Duodenal mucosa (tissue), 2 donors: ENCODE data around the gene EAF1.
"Not testable (repeated sequence)": the region's sequence is repeated elsewhere in the genome, so short reads cannot be mapped to it uniquely, and the experiment has no call there.

Experiments used
- H3K27ac ChIP-seq: one replicate; pipeline ENCODE4 v1.7.0; 2013; ENCODE audit warnings: low read depth, low read length
- H3K27me3 ChIP-seq, 2 donors: one replicate each; pipeline ENCODE4 v1.7.0; 2013; ENCODE audit warnings: low read length in 2 of 2, control low read depth in 1 of 2; ENCODE audit not compliant: insufficient read depth in 2 of 2, control insufficient read depth in 1 of 2
- H3K36me3 ChIP-seq, 2 donors: one replicate each; pipeline ENCODE4 v1.7.0; 2013; ENCODE audit warnings: low read length in 2 of 2, control low read depth in 1 of 2; ENCODE audit not compliant: insufficient read depth in 2 of 2, control insufficient read depth in 1 of 2
- H3K4me1 ChIP-seq, 2 donors: one replicate each; pipeline ENCODE4 v1.7.0; 2013; ENCODE audit warnings: low read length in 2 of 2, control low read depth in 1 of 2; ENCODE audit not compliant: insufficient read depth in 2 of 2, control insufficient read depth in 1 of 2
- H3K4me3 ChIP-seq, 2 donors: one replicate each; pipeline ENCODE4 v1.7.0; 2013; ENCODE audit warnings: low read length in 2 of 2, low read depth in 1 of 2
- H3K9ac ChIP-seq, 2 donors: one replicate each; pipeline ENCODE4 v1.7.0; 2013; ENCODE audit warnings: low read length in 2 of 2, low read depth in 1 of 2
- H3K9me3 ChIP-seq, 2 donors: one replicate each; pipeline ENCODE4 v1.7.0; 2013; ENCODE audit warnings: low read length in 2 of 2, control low read depth in 1 of 2; ENCODE audit not compliant: control insufficient read depth in 1 of 2

Gene EAF1

DNA sequence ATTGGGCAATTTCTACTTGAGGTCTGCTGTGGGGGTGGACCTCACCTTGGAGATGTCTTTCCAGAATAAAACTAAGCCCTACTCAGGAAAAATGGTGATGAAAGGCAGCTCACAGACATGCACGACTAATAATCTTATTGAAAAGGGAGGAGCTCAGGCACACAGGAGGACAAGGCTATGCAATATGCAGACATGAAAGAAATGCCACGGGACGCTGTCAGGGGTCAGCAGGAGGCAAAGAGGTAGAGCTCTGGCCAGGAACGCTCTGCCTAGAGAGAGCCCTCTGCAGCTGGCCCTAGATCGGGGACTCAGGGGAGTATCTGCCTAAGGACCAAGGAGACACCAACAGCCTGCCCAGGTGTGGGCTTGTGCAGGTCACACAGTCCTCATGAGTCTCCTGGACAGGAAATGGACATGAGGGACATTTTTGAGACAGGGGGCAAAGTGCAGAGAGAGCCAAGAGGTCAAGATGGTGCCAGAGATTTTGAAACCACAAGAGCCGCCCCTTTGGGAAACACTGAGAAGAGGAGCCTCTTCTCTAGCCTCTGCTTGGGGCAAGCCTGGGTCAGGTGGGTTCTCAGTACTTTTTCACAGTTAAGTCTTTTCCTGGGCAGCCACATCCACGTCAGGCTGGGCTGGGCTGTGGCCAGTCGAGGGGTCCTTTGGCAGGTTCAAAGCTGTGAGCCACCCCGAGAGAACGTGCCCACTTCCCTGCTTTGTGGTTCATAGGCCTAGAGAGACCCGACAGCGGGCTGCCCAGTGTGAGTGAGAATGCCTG, 23.2 kb downstream of the EAF1 start:
- H3K36me3 ChIP-seq = peaks cover 0 to 8% of the 10 kb centered on the region in 2 donors
- H3K4me3 ChIP-seq = no peak overlapping the region
- H3K27ac ChIP-seq = no peak overlapping the region
- H3K9ac ChIP-seq = no peak overlapping the region
- no peaks in the 10 kb centered on the region for H3K4me1 ChIP-seq
- H3K9me3 ChIP-seq = no peaks in the 10 kb centered on the region
- no peaks in the 10 kb centered on the region for H3K27me3 ChIP-seq

DNA sequence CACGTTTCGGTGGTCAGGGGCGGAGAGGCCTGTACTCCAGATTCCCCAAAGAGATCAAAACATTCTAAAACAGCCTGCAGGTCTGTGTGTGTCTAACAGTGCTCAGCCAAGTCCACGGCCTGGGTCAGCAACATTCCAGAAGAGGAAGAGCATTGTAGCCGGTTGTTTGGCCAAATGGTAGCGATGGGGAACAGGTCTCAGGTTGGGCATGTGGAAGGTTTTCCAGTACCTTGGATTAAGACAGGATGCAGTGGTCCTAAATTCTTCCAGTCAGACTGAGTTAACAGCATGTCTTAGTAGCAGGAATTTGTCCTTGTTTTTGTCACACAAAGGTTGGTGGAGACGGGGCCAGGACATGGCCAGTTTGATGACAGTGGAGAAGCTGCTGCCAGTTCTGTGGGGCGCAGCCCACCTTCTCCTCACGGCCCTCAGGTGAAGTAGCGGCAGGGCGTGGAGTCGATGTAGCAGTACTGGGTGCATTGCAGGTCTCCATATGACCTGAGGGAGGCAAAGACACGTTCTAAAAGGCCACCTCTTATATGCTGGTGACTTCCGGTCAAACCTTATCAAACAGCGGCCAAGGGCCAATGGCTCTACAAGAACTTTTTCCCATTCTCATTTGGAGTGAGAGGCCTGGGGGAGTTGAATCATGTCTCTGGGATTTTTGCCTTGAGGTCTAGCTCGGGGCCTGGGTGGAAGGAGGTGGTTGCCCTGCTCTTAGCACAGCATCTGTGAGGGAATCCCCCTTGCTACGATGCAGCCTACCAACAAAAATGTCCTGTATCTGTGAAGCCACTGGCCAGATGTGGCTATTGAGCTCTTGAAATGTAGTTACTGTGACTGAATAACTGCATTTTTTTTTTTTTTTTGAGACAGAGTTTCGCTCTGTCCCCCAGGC, 24.1 kb downstream of the EAF1 start:
- Histone ChIP-seq H3K27me3 (no peaks in the 10 kb centered on the region), H3K4me1 (no peaks in the 10 kb centered on the region), H3K36me3 (peaks cover 0 to 8% of the 10 kb centered on the region in 2 donors), H3K9me3 (no peaks in the 10 kb centered on the region), H3K4me3 (no peak overlapping the region), H3K9ac (no peak overlapping the region), H3K27ac (no peak overlapping the region)

DNA sequence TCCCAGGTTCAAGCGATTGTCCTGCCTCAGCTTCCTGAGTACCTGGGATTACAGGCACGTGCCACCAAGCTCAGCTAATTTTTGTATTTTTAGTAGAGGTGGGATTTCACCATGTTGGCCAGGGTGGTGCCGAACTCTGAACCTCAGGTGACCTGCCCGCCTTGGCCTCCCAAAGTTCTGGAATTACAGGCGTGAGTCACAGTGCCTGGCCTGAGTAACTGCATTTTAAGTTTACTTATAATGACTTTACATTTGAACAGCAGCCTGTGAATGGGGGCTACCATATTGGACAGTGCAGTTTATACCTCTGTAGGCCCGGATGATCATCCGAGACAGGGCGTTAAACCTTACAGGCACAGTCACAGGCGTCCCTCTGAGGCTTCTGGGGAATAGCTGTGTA, 24.8 kb downstream of the EAF1 start:
- Histone ChIP-seq H3K27ac (no peak overlapping the region), H3K27me3 (no peaks in the 10 kb centered on the region), H3K4me3 (no peak overlapping the region), H3K9me3 (no peaks in the 10 kb centered on the region), H3K4me1 (no peaks in the 10 kb centered on the region), H3K36me3 (peaks cover 0 to 8% of the 10 kb centered on the region in 2 donors), H3K9ac (no peak overlapping the region)

DNA sequence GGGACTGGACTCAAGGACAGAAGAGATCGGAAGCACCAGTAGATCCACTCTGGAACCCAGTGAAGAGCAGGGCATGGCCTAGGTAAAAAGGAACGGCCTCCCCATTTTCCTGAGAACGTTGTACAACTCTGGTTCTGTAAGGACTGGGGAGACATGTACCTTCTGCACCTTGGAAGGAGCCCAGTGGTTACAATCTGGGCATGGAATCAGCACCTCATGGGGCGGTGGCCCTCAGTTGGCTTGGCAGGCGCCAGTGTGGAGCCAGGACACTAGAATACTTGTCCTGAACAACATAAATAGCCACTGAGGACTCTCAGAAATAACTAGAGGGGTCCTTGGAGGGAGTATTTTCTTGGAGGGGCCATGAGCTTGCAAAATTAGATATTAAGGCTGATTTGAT, 25.6 kb downstream of the EAF1 start:
- peaks cover 0 to 8% of the 10 kb centered on the region in 2 donors for H3K36me3 ChIP-seq
- H3K4me1 ChIP-seq = no peaks in the 10 kb centered on the region

DNA sequence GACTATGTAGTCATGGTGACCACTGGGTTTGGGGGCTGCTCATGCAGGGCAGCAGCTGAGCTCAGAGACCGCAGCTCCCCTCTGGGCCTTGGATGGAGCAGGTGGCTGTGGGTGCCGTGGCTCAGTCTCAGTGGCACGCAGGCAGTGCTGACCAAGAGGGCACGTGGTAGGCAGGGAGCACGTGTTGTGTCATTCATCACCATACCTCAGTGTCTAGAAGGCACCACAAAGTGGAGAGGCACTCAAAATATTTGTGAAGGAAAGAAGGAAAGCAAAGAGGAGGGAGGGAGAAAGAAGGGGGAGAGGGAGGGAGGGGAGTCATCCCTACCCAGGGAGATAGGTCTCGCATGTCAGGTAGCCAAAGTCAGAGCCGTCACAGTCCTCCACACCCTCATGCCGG, 26.1 kb downstream of the EAF1 start:
- Histone ChIP-seq H3K4me1 (no peaks in the 10 kb centered on the region), H3K9me3 (no peaks in the 10 kb centered on the region), H3K27me3 (no peaks in the 10 kb centered on the region), H3K36me3 (peaks cover 0 to 8% of the 10 kb centered on the region in 2 donors), H3K27ac (no peak overlapping the region), H3K4me3 (no peak overlapping the region), H3K9ac (no peak overlapping the region)

More for the DNA sequence above, 25.6 kb downstream of the EAF1 start:
- Histone ChIP-seq H3K27ac (no peak overlapping the region), H3K4me3 (no peak overlapping the region), H3K9me3 (no peaks in the 10 kb centered on the region), H3K9ac (no peak overlapping the region), H3K27me3 (no peaks in the 10 kb centered on the region)

DNA sequence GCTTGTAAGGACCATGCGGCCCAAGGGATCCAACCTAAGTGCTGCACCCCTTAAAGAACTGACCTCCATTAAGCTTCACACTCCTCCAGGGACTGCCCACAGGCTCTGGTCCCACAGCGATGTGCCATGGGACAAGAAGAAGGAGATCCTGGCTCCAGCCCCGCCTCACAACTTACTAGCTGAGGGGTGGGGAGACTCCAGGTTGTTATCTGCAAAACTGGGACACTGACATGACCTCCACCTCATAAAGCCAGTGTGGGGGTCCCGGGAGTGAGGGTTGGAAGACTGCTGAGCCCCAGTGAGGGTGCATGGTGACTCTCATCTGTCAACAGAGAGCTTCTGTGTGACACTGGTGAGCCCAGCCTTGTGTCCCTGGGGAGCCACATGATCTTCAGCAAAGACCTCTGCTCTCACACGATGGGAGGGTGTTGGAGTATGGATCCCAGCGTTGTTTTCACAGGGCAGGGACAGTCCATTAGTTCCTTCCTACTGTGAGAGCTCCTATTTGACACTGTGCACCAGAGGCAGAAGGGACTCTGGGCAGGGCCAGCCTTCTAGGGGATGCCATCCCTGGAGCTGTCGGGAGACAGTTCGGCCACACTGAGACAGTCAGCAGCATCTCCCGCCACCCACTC, 26.7 kb downstream of the EAF1 start:
- H3K36me3 ChIP-seq = peaks cover 0 to 8% of the 10 kb centered on the region in 2 donors

DNA sequence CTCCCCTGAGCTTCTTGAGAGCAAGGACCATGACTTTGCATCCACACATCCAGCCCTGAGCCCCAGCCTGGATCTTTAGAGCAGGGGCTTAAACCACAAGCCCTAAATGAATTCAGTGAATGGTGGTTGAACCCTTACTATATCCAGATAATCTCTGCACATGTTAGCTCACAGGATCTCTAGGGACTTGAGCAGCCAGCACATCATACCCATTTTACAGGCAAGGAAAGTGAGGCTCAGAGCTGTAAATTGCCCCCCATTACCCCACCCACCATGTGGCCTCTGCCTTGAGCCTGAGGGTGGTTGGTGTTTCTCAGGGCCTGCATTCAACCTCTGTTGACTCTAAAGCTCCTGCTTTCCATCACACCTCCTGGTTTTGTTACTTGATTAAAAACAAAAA, 27.6 kb downstream of the EAF1 start:
- peaks cover 0 to 8% of the 10 kb centered on the region in 2 donors for H3K36me3 ChIP-seq
- H3K9me3 ChIP-seq = no peaks in the 10 kb centered on the region
- H3K27me3 ChIP-seq = no peaks in the 10 kb centered on the region
- H3K4me3 ChIP-seq = no peak overlapping the region
- no peaks in the 10 kb centered on the region for H3K4me1 ChIP-seq
- no peak overlapping the region for H3K27ac ChIP-seq
- no peak overlapping the region for H3K9ac ChIP-seq

More for the DNA sequence above, 26.7 kb downstream of the EAF1 start:
- no peaks in the 10 kb centered on the region for H3K27me3 ChIP-seq
- no peaks in the 10 kb centered on the region for H3K9me3 ChIP-seq
- no peak overlapping the region for H3K4me3 ChIP-seq
- H3K27ac ChIP-seq = no peak overlapping the region
- H3K4me1 ChIP-seq = no peaks in the 10 kb centered on the region
- H3K9ac ChIP-seq = no peak overlapping the region

DNA sequence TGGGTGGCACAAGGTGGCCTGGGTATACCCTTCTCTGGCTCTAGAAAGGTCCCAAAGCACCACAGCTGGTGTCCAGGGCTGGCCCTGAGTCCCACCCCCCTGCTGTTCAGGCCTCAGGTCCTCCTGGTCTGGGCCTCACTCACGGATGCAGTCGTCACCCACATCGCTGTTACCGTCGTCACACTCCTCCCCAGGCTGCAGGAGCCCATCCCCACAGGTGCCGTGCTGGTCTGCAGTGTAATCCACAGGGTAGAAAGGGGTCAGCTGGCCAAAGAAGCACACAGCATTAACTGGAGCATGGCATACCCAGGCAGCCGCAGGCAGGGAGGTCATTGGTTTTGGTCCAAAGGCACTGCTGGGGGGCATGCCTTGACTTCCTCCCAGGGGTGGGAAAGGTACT, 28.4 kb downstream of the EAF1 start:
- Histone ChIP-seq H3K9ac (no peak overlapping the region), H3K4me3 (no peak overlapping the region), H3K9me3 (no peaks in the 10 kb centered on the region), H3K27me3 (no peaks in the 10 kb centered on the region), H3K36me3 (peaks cover 0 to 5% of the 10 kb centered on the region in 2 donors), H3K27ac (no peak overlapping the region), H3K4me1 (no peaks in the 10 kb centered on the region)

DNA sequence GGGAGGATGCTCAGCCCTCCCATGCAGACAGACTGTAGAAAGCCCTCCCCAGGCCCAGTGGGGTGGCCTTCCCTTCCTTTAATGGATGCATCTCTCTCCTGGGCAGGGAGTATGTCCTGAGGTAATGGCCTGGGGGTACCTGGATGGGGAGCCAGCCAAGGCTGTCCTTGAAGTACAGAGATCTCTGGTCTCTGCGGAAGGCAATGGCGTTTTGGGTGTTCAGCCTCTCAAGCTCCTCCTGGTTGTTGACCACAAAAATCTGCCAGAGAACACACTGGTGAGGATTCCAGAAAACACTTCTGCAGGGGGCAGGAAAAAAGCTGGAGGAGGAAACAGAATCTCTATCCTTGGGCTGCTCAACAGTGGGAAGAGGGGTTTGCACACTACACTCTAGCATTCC, 28.9 kb downstream of the EAF1 start:
- Histone ChIP-seq H3K4me1 (no peaks in the 10 kb centered on the region), H3K27ac (no peak overlapping the region), H3K9ac (no peak overlapping the region), H3K36me3 (no peaks in the 10 kb centered on the region), H3K4me3 (no peak overlapping the region), H3K27me3 (no peaks in the 10 kb centered on the region), H3K9me3 (no peaks in the 10 kb centered on the region)

DNA sequence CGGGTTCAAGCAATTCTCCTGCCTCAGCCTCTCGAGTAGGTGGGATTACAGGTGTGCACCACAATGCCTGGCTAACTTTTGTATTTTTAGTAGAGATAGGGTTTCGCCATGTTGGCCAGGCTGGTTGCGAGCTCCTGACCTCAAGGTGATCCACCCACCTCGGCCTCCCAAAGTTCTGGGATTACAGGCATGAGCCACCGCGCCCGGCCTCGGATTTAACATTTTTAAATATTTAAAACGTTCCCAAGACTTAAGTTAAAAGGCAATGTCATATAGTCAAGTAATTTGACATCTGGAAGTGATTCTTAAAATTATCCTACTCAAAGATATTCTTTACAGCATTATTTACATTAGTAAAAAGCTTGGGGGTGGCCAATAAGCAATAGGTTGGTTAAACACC, 29.5 kb downstream of the EAF1 start:
- not testable (repeated sequence) for H3K27me3 ChIP-seq, H3K4me3 ChIP-seq, H3K4me1 ChIP-seq, H3K9ac ChIP-seq, H3K9me3 ChIP-seq, H3K36me3 ChIP-seq, H3K27ac ChIP-seq
